Endothelial cell of umbilical vein (primary cell): Measurements from ENCODE around the gene CTSL.

Source experiments
- CTCF ChIP-seq, 2 donors: IDR thresholded peaks; 1 replicate in 1 of 2; 2 replicates in 1 of 2; pipeline ENCODE4 v1.5.1; 2011; ENCODE audit warnings: low read length in 2 of 2, mild to moderate bottlenecking in 2 of 2, moderate library complexity in 2 of 2, control low read depth in 1 of 2, inconsistent platforms in 1 of 2, low read depth in 1 of 2; ENCODE audit not compliant: insufficient read depth in 1 of 2; ENCODE audit errors: extremely low read depth in 1 of 2
- EZH2 ChIP-seq: IDR thresholded peaks from 2 replicates; pipeline ENCODE4 v1.6.1; 2012; ENCODE audit warnings: borderline replicate concordance, low read depth, mild to moderate bottlenecking, moderate library complexity, low read length, inconsistent platforms; ENCODE audit not compliant: severe bottlenecking
- GATA2 ChIP-seq: IDR thresholded peaks from 2 replicates; pipeline ENCODE4 v1.7.0; 2011; ENCODE audit warnings: low read depth, mild to moderate bottlenecking, moderate library complexity, mixed read lengths, low read length; ENCODE audit not compliant: insufficient read length, insufficient read depth
- JUN ChIP-seq: IDR thresholded peaks from 2 replicates; pipeline ENCODE4 v1.6.1; 2011; ENCODE audit warnings: borderline replicate concordance, low read depth; ENCODE audit not compliant: insufficient read length, insufficient read depth
- POLR2A ChIP-seq: IDR thresholded peaks from 2 replicates; pipeline ENCODE4 v1.6.1; 2012; ENCODE audit warnings: low read depth, mild to moderate bottlenecking, control low read depth, low read length
- POLR2AphosphoS5 ChIP-seq: IDR thresholded peaks from 2 replicates; pipeline ENCODE4 v1.6.1; 2012; ENCODE audit warnings: low read depth, mild to moderate bottlenecking, control low read depth, low read length, moderate library complexity; ENCODE audit not compliant: insufficient read depth
- TF ChIP-seq, protein P1 (sequence below): IDR thresholded peaks from 2 replicates; pipeline ENCODE4 v1.6.1; 2011; ENCODE audit not compliant: insufficient read depth, insufficient read length

- TF ChIP-seq CTCF (IDR thresholded peaks at IDR 0.05; ENCODE audit: extremely low read depth in 1 of 2, insufficient read depth in 1 of 2, low read depth in 1 of 2, low read length in 2 of 2), result no peak
- no peak for TF ChIP-seq POLR2AphosphoS5
- TF ChIP-seq EZH2, result no peak
- no peak for TF ChIP-seq POLR2A
- TF ChIP-seq, protein P1, sequence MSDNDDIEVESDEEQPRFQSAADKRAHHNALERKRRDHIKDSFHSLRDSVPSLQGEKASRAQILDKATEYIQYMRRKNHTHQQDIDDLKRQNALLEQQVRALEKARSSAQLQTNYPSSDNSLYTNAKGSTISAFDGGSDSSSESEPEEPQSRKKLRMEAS, result no peak
- no peak for TF ChIP-seq JUN
- TF ChIP-seq GATA2, result no peak
These were observed 23.6 kb downstream of the CTSL start for GRCh38 chr9:87749335-87750035.
